K562 (cell line): ENCODE measurements around the gene NMUR1. TPM values are rescaled to one million over a fixed set of nuclear protein-coding genes. Genes with fewer than 3 reads are reported as not detected.

Experiments used
- ATAC-seq: fragments of 200-7000 bp; cut with Tn5 transposase; 3 replicates; pipeline ENCODE4 v1.9.1; 2020; ENCODE audit warnings: moderate library complexity
- BruUV-seq: library from RNA; stranded (reverse); fragments of 400-500 nt; replicated peaks from 2 replicates; lab custom pipeline; 2021; lab: Mats Ljungman, UMichigan
- CTCF ChIA-PET: fragments of 300-600 bp; formaldehyde crosslinking; extraction: SDS; loops from one replicate; lab custom pipeline; 2021; ENCODE audit warnings: low intra/inter-chr PET ratio; lab: Yijun Ruan, JAX
- POLR2A ChIA-PET: fragments of 300-600, 350-650 bp; sonication (Branson Sonifier 250); formaldehyde crosslinking; extraction: SDS; loops from one replicate; lab custom pipeline; 2021; ENCODE audit warnings: antibody characterized with exemption, inconsistent platforms; lab: Yijun Ruan, JAX
- DNase-seq, 4 experiments: peaks; one replicate each; pipeline versions ENCODE4 v3.0.0 to v3.0.0-alpha.2; 2011 to 2018; ENCODE audit warnings: low spot score in 3 of 4, mixed read lengths in 3 of 4; ENCODE audit errors: extremely low read depth in 1 of 4
- FAIRE-seq: peaks from 2 replicates; lab custom pipeline; 2011; peaks lifted over from hg19 to GRCh38; lab: Jason Lieb, UNC
- H2AFZ ChIP-seq: 2 replicates; pipeline ENCODE4 v1.6.0; 2011; ENCODE audit warnings: low read depth, low read length, control low read depth, inconsistent platforms
- H3K27ac ChIP-seq: fragments of 200-600 bp; 3 replicates; pipeline ENCODE4 v1.8.0; 2011; ENCODE audit warnings: low read depth, mild to moderate bottlenecking, control low read depth, inconsistent platforms, low read length, moderate library complexity, mixed read lengths; ENCODE audit errors: extremely low read depth
- H3K27me3 ChIP-seq, 2 experiments: fragments of 300-600 bp in 1 of 2; 2 replicates in 1 of 2; 3 replicates in 1 of 2; pipeline versions ENCODE4 v1.6.0 to v1.8.0; 2011; ENCODE audit warnings: inconsistent platforms in 2 of 2, low read length in 2 of 2, mild to moderate bottlenecking in 1 of 2, mixed read lengths in 1 of 2, moderate library complexity in 1 of 2; ENCODE audit not compliant: control insufficient read depth in 2 of 2, insufficient read depth in 2 of 2
- H3K36me3 ChIP-seq: fragments of 300-600 bp; 3 replicates; pipeline ENCODE4 v1.8.0; 2011; ENCODE audit warnings: mild to moderate bottlenecking, low read length, inconsistent platforms; ENCODE audit not compliant: control insufficient read depth, insufficient read depth
- H3K4me1 ChIP-seq, 2 experiments: fragments of 200-600 bp in 1 of 2; replicated peaks in 1 of 2; 2 replicates in 1 of 2; 3 replicates in 1 of 2; pipeline versions ENCODE4 v1.5.1 to v1.8.0; 2011; ENCODE audit warnings: inconsistent platforms in 2 of 2, low read length in 2 of 2, mild to moderate bottlenecking in 1 of 2, mixed read lengths in 1 of 2, moderate library complexity in 1 of 2; ENCODE audit not compliant: control insufficient read depth in 2 of 2, insufficient read depth in 2 of 2
- H3K4me2 ChIP-seq: 2 replicates; pipeline ENCODE4 v1.6.1; 2011; ENCODE audit warnings: low read length, control low read depth, inconsistent platforms, mixed read lengths; ENCODE audit not compliant: insufficient read depth
- H3K4me3 ChIP-seq: fragments of 200-600 bp; sonication (generic), shearing (Covaris generic); 2 replicates; pipeline ENCODE4 v1.5.1; 2016; ENCODE audit warnings: control low read depth, inconsistent platforms
- H3K79me2 ChIP-seq: fragments of 200-600 bp; 3 replicates; pipeline ENCODE4 v1.8.0; 2011; ENCODE audit warnings: low read length, inconsistent platforms; ENCODE audit not compliant: control insufficient read depth, insufficient read depth
- H3K9ac ChIP-seq, 2 experiments: 2 replicates each; pipeline versions ENCODE4 v1.6.0 to v1.6.1; 2011; ENCODE audit warnings: low read depth in 2 of 2, low read length in 2 of 2, control low read depth in 1 of 2, inconsistent platforms in 1 of 2, mild to moderate bottlenecking in 1 of 2, mixed read lengths in 1 of 2; ENCODE audit not compliant: insufficient read depth in 1 of 2
- H3K9me1 ChIP-seq: one replicate; pipeline ENCODE4 v1.6.0; 2011; ENCODE audit warnings: inconsistent platforms, mild to moderate bottlenecking, low read length, moderate library complexity; ENCODE audit not compliant: control insufficient read depth, insufficient read depth
- H3K9me3 ChIP-seq: replicated peaks from 2 replicates; pipeline ENCODE4 v1.5.1; 2011; ENCODE audit warnings: low read depth, low read length, inconsistent platforms; ENCODE audit not compliant: control insufficient read depth, insufficient read depth
- H4K20me1 ChIP-seq: replicated peaks from 2 replicates; pipeline ENCODE4 v1.6.1; 2011; ENCODE audit warnings: low read length, inconsistent platforms, mixed read lengths; ENCODE audit not compliant: control insufficient read depth, insufficient read depth
- C11orf30 ChIP-seq: fragments of 450-650 bp; IDR thresholded peaks from 2 replicates; pipeline ENCODE4 v1.6.1; 2016; ENCODE audit warnings: low read depth, mild to moderate bottlenecking
- KDM5B ChIP-seq: fragments of 200-600 bp; sonication (generic); IDR thresholded peaks from 2 replicates; pipeline ENCODE4 v1.6.1; 2012; ENCODE audit warnings: low read depth, mild to moderate bottlenecking, moderate library complexity, low read length, control low read depth, inconsistent platforms; ENCODE audit not compliant: insufficient replicate concordance
- MBD1 ChIP-seq: fragments of 250-450 bp; sonication (Bioruptor Pico); IDR thresholded peaks from 2 replicates; pipeline ENCODE4 v1.8.0; 2022; ENCODE audit warnings: inconsistent platforms
- MEIS2 ChIP-seq: fragments of 450-650 bp; IDR thresholded peaks from 2 replicates; pipeline ENCODE4 v1.6.1; 2014; ENCODE audit warnings: mild to moderate bottlenecking; ENCODE audit not compliant: partially characterized antibody
- WGBS: fragments of 100-300 bp; shearing (Covaris generic); methylation state at CpG from one replicate; pipeline ENCODE4 v1.1.6; 2016; ENCODE audit warnings: low coverage, mixed read lengths; ENCODE audit not compliant: insufficient coverage; ENCODE audit errors: missing lambda C conversion rate; 5-methylcytosine and 5-hydroxymethylcytosine counted together
- in situ Hi-C: fragments of 300-500 bp; cut with MboI; formaldehyde crosslinking; loops from 4 replicates; pipeline ENCODE4 v1.15.0; 2018; ENCODE audit warnings: inconsistent platforms, mixed read lengths
- intact Hi-C: fragments of 100-400 bp; cut with micrococcal nuclease; formaldehyde crosslinking; loops from 2 replicates; pipeline ENCODE4 v1.14.2; 2022
- polyA plus RNA-seq, 8 experiments: library from polyadenylated mRNA; depleted of rRNA in 4 of 8; stranded (reverse) in 5 of 8; unstranded in 3 of 8; fragments of >200 nt; fragmentation: Nextera tagmentation in 2 of 8; fragmentation: Illumina TruSeq in 1 of 8; extraction: Ambion mirVana in 2 of 8; extraction: Trizol in 1 of 8; gene quantifications; 2 replicates each; pipeline versions ENCODE4 v1.2.1 to v1.2.3, GENCODE V29; 2011 to 2014; ENCODE audit warnings: inconsistent platforms in 1 of 8, missing spikeins in 1 of 8
- total RNA-seq, 7 experiments: library from RNA; depleted of rRNA in 6 of 7; stranded (reverse); fragments of >200 nt in 6 of 7; fragmentation: Illumina TruSeq in 2 of 7; extraction: Trizol in 2 of 7; gene quantifications; 2 replicates each; pipeline versions ENCODE4 v1.2.1 to v1.2.3, GENCODE V29; 2011 to 2021; ENCODE audit warnings: low replicate concordance in 1 of 7
- TF ChIP-seq, protein P1 (sequence below): fragments of 150-350 bp; IDR thresholded peaks from 2 replicates; pipeline ENCODE4 v1.6.1; 2014; ENCODE audit warnings: low read depth, mild to moderate bottlenecking, low read length, borderline replicate concordance

The NMUR1 gene
- total and polyA plus RNA-seq, 9 of the 15 experiments (the other 6 are each of a cell fraction or from before 2014, with no cell fraction given) = 0.01 to 0.27 (median 0.15) TPM

DNA sequence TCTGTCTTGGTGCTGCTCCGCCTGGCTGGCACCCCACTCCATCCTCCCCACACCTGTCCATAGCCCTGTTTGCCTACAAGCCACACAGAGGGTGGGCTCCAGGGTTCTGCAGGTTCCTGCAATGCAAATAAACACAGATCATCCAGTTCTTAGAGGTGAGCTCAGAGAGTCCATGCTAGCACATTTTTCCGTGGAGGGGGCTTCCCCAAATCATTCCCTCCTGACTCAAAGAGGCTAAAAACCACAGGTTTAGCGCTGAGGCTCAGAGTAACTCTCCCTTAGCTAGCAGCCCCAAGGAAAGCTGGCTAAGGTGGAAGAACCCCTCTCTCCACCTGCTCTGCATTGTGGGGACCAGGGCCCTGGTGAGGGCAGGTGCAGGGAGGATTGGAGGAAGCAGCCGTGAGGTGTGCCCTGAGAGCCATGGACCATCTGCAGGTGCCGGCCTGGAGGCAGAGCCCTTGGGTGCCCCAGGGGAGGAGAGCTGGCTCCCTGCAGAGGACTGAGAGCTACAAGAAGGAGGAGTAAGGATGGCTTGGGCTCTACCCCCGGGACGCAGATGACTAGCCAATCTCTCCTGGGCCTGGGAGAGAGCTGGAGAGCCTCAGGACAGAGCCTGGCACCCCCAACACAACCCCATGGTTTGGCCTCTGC, 38.7 kb upstream of the NMUR1 start:
- TF ChIP-seq C11orf30 (no peak), MBD1 (CRISPR knock-in tag) (no peak), KDM5B (no peak), MEIS2 (no peak)
- TF ChIP-seq, protein P1, sequence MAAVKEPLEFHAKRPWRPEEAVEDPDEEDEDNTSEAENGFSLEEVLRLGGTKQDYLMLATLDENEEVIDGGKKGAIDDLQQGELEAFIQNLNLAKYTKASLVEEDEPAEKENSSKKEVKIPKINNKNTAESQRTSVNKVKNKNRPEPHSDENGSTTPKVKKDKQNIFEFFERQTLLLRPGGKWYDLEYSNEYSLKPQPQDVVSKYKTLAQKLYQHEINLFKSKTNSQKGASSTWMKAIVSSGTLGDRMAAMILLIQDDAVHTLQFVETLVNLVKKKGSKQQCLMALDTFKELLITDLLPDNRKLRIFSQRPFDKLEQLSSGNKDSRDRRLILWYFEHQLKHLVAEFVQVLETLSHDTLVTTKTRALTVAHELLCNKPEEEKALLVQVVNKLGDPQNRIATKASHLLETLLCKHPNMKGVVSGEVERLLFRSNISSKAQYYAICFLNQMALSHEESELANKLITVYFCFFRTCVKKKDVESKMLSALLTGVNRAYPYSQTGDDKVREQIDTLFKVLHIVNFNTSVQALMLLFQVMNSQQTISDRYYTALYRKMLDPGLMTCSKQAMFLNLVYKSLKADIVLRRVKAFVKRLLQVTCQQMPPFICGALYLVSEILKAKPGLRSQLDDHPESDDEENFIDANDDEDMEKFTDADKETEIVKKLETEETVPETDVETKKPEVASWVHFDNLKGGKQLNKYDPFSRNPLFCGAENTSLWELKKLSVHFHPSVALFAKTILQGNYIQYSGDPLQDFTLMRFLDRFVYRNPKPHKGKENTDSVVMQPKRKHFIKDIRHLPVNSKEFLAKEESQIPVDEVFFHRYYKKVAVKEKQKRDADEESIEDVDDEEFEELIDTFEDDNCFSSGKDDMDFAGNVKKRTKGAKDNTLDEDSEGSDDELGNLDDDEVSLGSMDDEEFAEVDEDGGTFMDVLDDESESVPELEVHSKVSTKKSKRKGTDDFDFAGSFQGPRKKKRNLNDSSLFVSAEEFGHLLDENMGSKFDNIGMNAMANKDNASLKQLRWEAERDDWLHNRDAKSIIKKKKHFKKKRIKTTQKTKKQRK = no peak
- Histone ChIP-seq H3K9ac (no peak overlapping the region), H3K27ac (no peak overlapping the region), H2AFZ (no peak overlapping the region), H3K9me3 (no peaks in the 10 kb centered on the region), H3K4me3 (no peak overlapping the region), H3K36me3 (no peaks in the 10 kb centered on the region), H3K27me3 (no peaks in the 10 kb centered on the region), H4K20me1 (no peaks in the 10 kb centered on the region), H3K79me2 (no peaks in the 10 kb centered on the region), H3K9me1 (no peaks in the 10 kb centered on the region), H3K4me2 (no peak overlapping the region), H3K4me1 (no peaks in the 10 kb centered on the region; a peak in 1 of 5 replicates)
- in situ Hi-C loops (no loop called here), intact Hi-C loops (no loop called here)
- ATAC-seq (no peak), FAIRE-seq (no peak), DNase-seq (no peak)
- ChIA-PET CTCF (no interaction called here), POLR2A (interaction anchor here (0.7 kb wide), 1 partner anchor 20 kb away, joined by 3 read pairs; no protein-coding TSS in a partner anchor)
- BruUV-seq = no TSS peak
- WGBS = 19% methylated on average over 4 of the region's 7 CpGs
